K562 (cell line): ENCODE results near the gene FITM1. TPM values are rescaled to one million over a fixed set of nuclear protein-coding genes. Genes with fewer than 3 reads are reported as not detected.

Source experiments
- CBX1 ChIP-seq: sonication (generic); IDR thresholded peaks from 2 replicates; pipeline ENCODE4 v1.6.1; 2016; ENCODE audit warnings: antibody characterized with exemption, low read depth, mild to moderate bottlenecking
- PHTF2 ChIP-seq: fragments of 250-450 bp; sonication (Bioruptor Pico); IDR thresholded peaks from 2 replicates; pipeline ENCODE4 v1.5.0; 2021; ENCODE audit warnings: mild to moderate bottlenecking
- PTBP1 ChIP-seq: fragments of 200-400 bp; formaldehyde crosslinking; IDR thresholded peaks from 2 replicates; pipeline ENCODE4 v1.6.1; 2017; ENCODE audit warnings: low read depth, low read length
- RFX7 ChIP-seq: fragments of 250-450 bp; sonication (Bioruptor Pico); IDR thresholded peaks from 2 replicates; pipeline ENCODE4 v1.5.1; 2021; ENCODE audit warnings: mild to moderate bottlenecking
- RUNX1 ChIP-seq: sonication (generic); IDR thresholded peaks from 2 replicates; pipeline ENCODE4 v1.6.1; 2016; ENCODE audit warnings: antibody characterized with exemption, low read depth
- SUPT5H ChIP-seq: fragments of 450-650 bp; IDR thresholded peaks from 2 replicates; pipeline ENCODE4 v1.6.1; 2016
- U2AF2 ChIP-seq: fragments of 200-400 bp; formaldehyde crosslinking; optimal IDR thresholded peaks from 2 replicates; pipeline ENCODE3; 2017; ENCODE audit warnings: low read depth, mild to moderate bottlenecking, low read length
- ZNF165 ChIP-seq: fragments of 250-450 bp; sonication (Bioruptor Pico); IDR thresholded peaks from 2 replicates; pipeline ENCODE4 v1.4.0; 2020; ENCODE audit warnings: borderline replicate concordance
- ZNF584 ChIP-seq: fragments of 200-800 bp; sonication (Bioruptor generic); IDR thresholded peaks from 2 replicates; pipeline ENCODE4 v1.6.1; 2016; ENCODE audit warnings: low read depth, mild to moderate bottlenecking, missing genetic modification characterization, missing compliant biosample characterization
- ZNF780A ChIP-seq: fragments of 250-450 bp; sonication (Bioruptor Pico); IDR thresholded peaks from 2 replicates; pipeline ENCODE4 v1.5.0; 2021; ENCODE audit warnings: mild to moderate bottlenecking
- polyA plus RNA-seq, 8 experiments: library from polyadenylated mRNA; depleted of rRNA in 4 of 8; stranded (reverse) in 5 of 8; unstranded in 3 of 8; fragments of >200 nt; fragmentation: Nextera tagmentation in 2 of 8; fragmentation: Illumina TruSeq in 1 of 8; extraction: Ambion mirVana in 2 of 8; extraction: Trizol in 1 of 8; gene quantifications; 2 replicates each; pipeline versions ENCODE4 v1.2.1 to v1.2.3, GENCODE V29; 2011 to 2014; ENCODE audit warnings: inconsistent platforms in 1 of 8, missing spikeins in 1 of 8
- total RNA-seq, 7 experiments: library from RNA; depleted of rRNA in 6 of 7; stranded (reverse); fragments of >200 nt in 6 of 7; fragmentation: Illumina TruSeq in 2 of 7; extraction: Trizol in 2 of 7; gene quantifications; 2 replicates each; pipeline versions ENCODE4 v1.2.1 to v1.2.3, GENCODE V29; 2011 to 2021; ENCODE audit warnings: low replicate concordance in 1 of 7
- TF ChIP-seq, protein P1 (sequence below): fragments of 150-350 bp; conservative IDR thresholded peaks from 2 replicates; pipeline ENCODE4 v1.6.1; 2014; ENCODE audit warnings: low read length
- TF ChIP-seq, protein P2 (sequence below): fragments of 250-450 bp; sonication (Bioruptor Pico); IDR thresholded peaks from 2 replicates; pipeline ENCODE4 v1.5.0; 2020; ENCODE audit warnings: mild to moderate bottlenecking, borderline replicate concordance
- TF ChIP-seq, protein P3 (sequence below): IDR thresholded peaks from 2 replicates; pipeline ENCODE4 v1.6.1; 2012; ENCODE audit warnings: low read depth, low read length, improper control_type of control experiment, borderline replicate concordance
- TF ChIP-seq, protein P4 (sequence below): fragments of 450-650 bp; IDR thresholded peaks from 2 replicates; pipeline ENCODE4 v1.6.1; 2017; ENCODE audit warnings: mild to moderate bottlenecking, moderate library complexity
- TF ChIP-seq, protein P5 (sequence below): sonication (generic); formaldehyde crosslinking; IDR thresholded peaks from 2 replicates; pipeline ENCODE4 v1.8.0; 2023; ENCODE audit warnings: mild to moderate bottlenecking, missing genetic modification reagents
- TF ChIP-seq, protein P6 (sequence below): fragments of 200-800 bp; sonication (Bioruptor generic); IDR thresholded peaks from 2 replicates; pipeline ENCODE4 v1.6.1; 2017; ENCODE audit warnings: missing genetic modification characterization, missing compliant biosample characterization

Gene FITM1
- total and polyA plus RNA-seq, 9 of the 15 experiments (the other 6 are each of a cell fraction or from before 2014, with no cell fraction given): 0.09 to 0.20 TPM; not detected in 7

DNA sequence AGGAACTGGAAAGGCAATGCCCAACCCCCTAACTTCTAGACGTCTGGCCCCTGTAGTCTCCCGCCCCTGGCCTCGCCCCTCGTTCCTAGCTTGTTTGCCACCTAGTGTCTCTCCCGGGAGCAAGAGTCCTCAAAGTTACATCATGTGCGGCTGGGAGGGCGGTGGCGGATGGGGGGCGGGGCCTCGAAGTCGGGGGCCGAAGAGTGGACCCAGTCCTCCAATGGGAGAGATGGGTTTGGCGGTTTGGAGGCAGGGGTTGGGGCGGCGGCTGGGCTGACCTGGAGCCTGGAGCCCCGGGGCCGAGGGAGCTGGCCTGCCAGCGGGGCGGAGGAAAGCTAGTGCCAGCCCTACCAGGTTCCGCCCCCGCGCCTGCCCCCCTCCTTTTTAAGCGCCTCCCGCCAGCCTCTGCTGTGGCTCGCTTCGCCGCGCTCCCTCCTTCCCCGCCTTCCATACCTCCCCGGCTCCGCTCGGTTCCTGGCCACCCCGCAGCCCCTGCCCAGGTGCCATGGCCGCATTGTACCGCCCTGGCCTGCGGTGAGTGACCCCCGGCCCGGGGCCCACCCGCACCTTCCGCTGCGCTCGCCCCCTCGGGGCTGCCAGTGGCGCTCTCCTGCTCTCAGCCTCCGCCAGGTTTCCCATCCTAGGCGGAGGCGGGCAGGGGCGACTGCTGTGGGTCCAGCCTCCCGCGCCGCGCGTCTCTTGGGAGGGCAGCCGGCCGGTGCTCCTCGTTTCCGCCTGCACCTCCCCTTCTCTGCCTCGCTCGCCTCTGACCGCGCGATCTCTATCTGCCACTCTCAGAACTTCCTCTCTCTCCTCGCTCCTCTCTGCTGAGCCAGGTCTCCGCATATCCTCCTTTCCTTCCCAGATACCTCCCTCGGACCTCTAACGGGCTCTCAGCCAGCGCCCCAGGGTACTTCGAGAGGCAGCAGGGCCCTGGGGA, 36.3 kb upstream of the FITM1 start, which contains the start of gene PCK2 (continued):
- TF ChIP-seq, protein P1, sequence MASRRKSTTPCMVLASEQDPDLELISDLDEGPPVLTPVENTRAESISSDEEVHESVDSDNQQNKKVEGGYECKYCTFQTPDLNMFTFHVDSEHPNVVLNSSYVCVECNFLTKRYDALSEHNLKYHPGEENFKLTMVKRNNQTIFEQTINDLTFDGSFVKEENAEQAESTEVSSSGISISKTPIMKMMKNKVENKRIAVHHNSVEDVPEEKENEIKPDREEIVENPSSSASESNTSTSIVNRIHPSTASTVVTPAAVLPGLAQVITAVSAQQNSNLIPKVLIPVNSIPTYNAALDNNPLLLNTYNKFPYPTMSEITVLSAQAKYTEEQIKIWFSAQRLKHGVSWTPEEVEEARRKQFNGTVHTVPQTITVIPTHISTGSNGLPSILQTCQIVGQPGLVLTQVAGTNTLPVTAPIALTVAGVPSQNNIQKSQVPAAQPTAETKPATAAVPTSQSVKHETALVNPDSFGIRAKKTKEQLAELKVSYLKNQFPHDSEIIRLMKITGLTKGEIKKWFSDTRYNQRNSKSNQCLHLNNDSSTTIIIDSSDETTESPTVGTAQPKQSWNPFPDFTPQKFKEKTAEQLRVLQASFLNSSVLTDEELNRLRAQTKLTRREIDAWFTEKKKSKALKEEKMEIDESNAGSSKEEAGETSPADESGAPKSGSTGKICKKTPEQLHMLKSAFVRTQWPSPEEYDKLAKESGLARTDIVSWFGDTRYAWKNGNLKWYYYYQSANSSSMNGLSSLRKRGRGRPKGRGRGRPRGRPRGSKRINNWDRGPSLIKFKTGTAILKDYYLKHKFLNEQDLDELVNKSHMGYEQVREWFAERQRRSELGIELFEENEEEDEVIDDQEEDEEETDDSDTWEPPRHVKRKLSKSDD: no peak
- TF ChIP-seq RFX7 (CRISPR knock-in tag) (no peak), ZNF165 (CRISPR knock-in tag) (no peak), U2AF2 (no peak), RUNX1 (no peak), ZNF584 (CRISPR knock-in tag) (0 out of 2 replicates have a peak, but pooled peaks have one; percentile 23), SUPT5H (peak; percentile 95), PTBP1 (no peak), ZNF780A (0 out of 2 replicates have a peak, but pooled peaks have one; percentile 45), CBX1 (peak; percentile 84), PHTF2 (CRISPR knock-in tag) (no peak)
- TF ChIP-seq, protein P2, sequence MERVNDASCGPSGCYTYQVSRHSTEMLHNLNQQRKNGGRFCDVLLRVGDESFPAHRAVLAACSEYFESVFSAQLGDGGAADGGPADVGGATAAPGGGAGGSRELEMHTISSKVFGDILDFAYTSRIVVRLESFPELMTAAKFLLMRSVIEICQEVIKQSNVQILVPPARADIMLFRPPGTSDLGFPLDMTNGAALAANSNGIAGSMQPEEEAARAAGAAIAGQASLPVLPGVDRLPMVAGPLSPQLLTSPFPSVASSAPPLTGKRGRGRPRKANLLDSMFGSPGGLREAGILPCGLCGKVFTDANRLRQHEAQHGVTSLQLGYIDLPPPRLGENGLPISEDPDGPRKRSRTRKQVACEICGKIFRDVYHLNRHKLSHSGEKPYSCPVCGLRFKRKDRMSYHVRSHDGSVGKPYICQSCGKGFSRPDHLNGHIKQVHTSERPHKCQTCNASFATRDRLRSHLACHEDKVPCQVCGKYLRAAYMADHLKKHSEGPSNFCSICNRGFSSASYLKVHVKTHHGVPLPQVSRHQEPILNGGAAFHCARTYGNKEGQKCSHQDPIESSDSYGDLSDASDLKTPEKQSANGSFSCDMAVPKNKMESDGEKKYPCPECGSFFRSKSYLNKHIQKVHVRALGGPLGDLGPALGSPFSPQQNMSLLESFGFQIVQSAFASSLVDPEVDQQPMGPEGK (CRISPR knock-in tag): no peak
- TF ChIP-seq, protein P3, sequence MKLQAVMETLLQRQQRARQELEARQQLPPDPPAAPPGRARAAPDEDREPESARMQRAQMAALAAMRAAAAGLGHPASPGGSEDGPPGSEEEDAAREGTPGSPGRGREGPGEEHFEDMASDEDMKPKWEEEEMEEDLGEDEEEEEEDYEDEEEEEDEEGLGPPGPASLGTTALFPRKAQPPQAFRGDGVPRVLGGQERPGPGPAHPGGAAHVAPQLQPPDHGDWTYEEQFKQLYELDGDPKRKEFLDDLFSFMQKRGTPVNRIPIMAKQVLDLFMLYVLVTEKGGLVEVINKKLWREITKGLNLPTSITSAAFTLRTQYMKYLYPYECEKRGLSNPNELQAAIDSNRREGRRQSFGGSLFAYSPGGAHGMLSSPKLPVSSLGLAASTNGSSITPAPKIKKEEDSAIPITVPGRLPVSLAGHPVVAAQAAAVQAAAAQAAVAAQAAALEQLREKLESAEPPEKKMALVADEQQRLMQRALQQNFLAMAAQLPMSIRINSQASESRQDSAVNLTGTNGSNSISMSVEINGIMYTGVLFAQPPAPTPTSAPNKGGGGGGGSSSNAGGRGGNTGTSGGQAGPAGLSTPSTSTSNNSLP: no peak
- TF ChIP-seq, protein P4, sequence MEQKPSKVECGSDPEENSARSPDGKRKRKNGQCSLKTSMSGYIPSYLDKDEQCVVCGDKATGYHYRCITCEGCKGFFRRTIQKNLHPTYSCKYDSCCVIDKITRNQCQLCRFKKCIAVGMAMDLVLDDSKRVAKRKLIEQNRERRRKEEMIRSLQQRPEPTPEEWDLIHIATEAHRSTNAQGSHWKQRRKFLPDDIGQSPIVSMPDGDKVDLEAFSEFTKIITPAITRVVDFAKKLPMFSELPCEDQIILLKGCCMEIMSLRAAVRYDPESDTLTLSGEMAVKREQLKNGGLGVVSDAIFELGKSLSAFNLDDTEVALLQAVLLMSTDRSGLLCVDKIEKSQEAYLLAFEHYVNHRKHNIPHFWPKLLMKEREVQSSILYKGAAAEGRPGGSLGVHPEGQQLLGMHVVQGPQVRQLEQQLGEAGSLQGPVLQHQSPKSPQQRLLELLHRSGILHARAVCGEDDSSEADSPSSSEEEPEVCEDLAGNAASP: no peak
- TF ChIP-seq, protein P5, sequence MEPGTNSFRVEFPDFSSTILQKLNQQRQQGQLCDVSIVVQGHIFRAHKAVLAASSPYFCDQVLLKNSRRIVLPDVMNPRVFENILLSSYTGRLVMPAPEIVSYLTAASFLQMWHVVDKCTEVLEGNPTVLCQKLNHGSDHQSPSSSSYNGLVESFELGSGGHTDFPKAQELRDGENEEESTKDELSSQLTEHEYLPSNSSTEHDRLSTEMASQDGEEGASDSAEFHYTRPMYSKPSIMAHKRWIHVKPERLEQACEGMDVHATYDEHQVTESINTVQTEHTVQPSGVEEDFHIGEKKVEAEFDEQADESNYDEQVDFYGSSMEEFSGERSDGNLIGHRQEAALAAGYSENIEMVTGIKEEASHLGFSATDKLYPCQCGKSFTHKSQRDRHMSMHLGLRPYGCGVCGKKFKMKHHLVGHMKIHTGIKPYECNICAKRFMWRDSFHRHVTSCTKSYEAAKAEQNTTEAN: no peak
- TF ChIP-seq, protein P6, sequence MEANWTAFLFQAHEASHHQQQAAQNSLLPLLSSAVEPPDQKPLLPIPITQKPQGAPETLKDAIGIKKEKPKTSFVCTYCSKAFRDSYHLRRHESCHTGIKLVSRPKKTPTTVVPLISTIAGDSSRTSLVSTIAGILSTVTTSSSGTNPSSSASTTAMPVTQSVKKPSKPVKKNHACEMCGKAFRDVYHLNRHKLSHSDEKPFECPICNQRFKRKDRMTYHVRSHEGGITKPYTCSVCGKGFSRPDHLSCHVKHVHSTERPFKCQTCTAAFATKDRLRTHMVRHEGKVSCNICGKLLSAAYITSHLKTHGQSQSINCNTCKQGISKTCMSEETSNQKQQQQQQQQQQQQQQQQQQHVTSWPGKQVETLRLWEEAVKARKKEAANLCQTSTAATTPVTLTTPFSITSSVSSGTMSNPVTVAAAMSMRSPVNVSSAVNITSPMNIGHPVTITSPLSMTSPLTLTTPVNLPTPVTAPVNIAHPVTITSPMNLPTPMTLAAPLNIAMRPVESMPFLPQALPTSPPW: peak; percentile 90
